HepG2 (cell line): ENCODE results near the gene GLOD4. TPM values are rescaled to one million over a fixed set of nuclear protein-coding genes. Genes with fewer than 3 reads are reported as not detected.

ENCODE experiments used
- ATAC-seq: fragments of 200-7000 bp; cut with Tn5 transposase; 3 replicates; pipeline ENCODE4 v1.9.1; 2020; ENCODE audit warnings: mild to moderate bottlenecking, moderate library complexity
- BruUV-seq: library from RNA; stranded (reverse); fragments of 400-500 nt; replicated peaks from 2 replicates; lab custom pipeline; 2021; lab: Mats Ljungman, UMichigan
- CTCF ChIA-PET: fragments of 300-600 bp; formaldehyde crosslinking; extraction: SDS; loops from one replicate; lab custom pipeline; 2021; ENCODE audit warnings: low total read pairs, inconsistent platforms, low intra/inter-chr PET ratio; lab: Yijun Ruan, JAX
- POLR2A ChIA-PET: fragments of 350-600 bp; sonication (Branson Sonifier 250); formaldehyde crosslinking; loops from one replicate; lab custom pipeline; 2020; ENCODE audit warnings: antibody characterized with exemption, inconsistent platforms; lab: Yijun Ruan, JAX
- DNase-seq: peaks from one replicate; pipeline ENCODE4 v3.0.0-alpha.2; 2015; ENCODE audit warnings: low spot score
- FAIRE-seq: peaks from 3 replicates; lab custom pipeline; 2011; peaks lifted over from hg19 to GRCh38; lab: Jason Lieb, UNC
- H2AFZ ChIP-seq: one replicate; pipeline ENCODE4 v1.6.1; 2011; ENCODE audit warnings: low read length, inconsistent platforms
- H3K27ac ChIP-seq: fragments of 300-600 bp; 3 replicates; pipeline ENCODE4 v1.8.0; 2011; ENCODE audit warnings: mixed run types, mild to moderate bottlenecking, mixed read lengths, low read length, inconsistent platforms; ENCODE audit not compliant: insufficient read depth; ENCODE audit errors: extremely low read length
- H3K27me3 ChIP-seq, 2 experiments: fragments of 200-600 bp in 1 of 2; 2 replicates in 1 of 2; 3 replicates in 1 of 2; pipeline versions ENCODE4 v1.6.0 to v1.8.0; 2011; ENCODE audit warnings: low read length in 2 of 2, mild to moderate bottlenecking in 2 of 2, moderate library complexity in 2 of 2, inconsistent platforms in 1 of 2; ENCODE audit not compliant: insufficient read depth in 2 of 2, control insufficient read depth in 1 of 2
- H3K36me3 ChIP-seq, 2 experiments: fragments of 200-600 bp in 1 of 2; replicated peaks in 1 of 2; 2 replicates in 1 of 2; 3 replicates in 1 of 2; pipeline versions ENCODE4 v1.5.1 to v1.8.0; 2011; ENCODE audit warnings: low read length in 2 of 2, inconsistent platforms in 1 of 2; ENCODE audit not compliant: insufficient read depth in 2 of 2, control insufficient read depth in 1 of 2
- H3K4me1 ChIP-seq: 2 replicates; pipeline ENCODE4 v1.5.1; 2012; ENCODE audit warnings: low read length, inconsistent platforms; ENCODE audit not compliant: insufficient read depth
- H3K4me2 ChIP-seq: 2 replicates; pipeline ENCODE4 v1.6.0; 2011; ENCODE audit warnings: low read depth, low read length, inconsistent platforms
- H3K4me3 ChIP-seq, 3 experiments: fragments of 200-600 bp in 1 of 3; sonication (generic), shearing (Covaris generic) in 1 of 3; replicated peaks in 1 of 3; 2 replicates each; pipeline ENCODE4 v1.5.1; 2011 to 2016; ENCODE audit warnings: low read length in 3 of 3, inconsistent platforms in 2 of 3, low read depth in 2 of 3, mild to moderate bottlenecking in 2 of 3, control low read depth in 1 of 3, mixed read lengths in 1 of 3; ENCODE audit not compliant: insufficient read depth in 1 of 3
- H3K79me2 ChIP-seq: one replicate; pipeline ENCODE4 v1.6.1; 2011; ENCODE audit warnings: low read length, inconsistent platforms; ENCODE audit not compliant: insufficient read depth
- H3K9ac ChIP-seq: 2 replicates; pipeline ENCODE4 v1.6.0; 2011; ENCODE audit warnings: mild to moderate bottlenecking, low read depth, low read length, inconsistent platforms; ENCODE audit not compliant: insufficient read depth
- H3K9me3 ChIP-seq: 2 replicates; pipeline ENCODE4 v1.5.1; 2012; ENCODE audit warnings: mild to moderate bottlenecking, low read length
- H4K20me1 ChIP-seq: 2 replicates; pipeline ENCODE4 v1.6.0; 2011; ENCODE audit warnings: inconsistent platforms, mild to moderate bottlenecking, low read length, moderate library complexity; ENCODE audit not compliant: insufficient read depth
- CBX5 ChIP-seq: sonication (generic); formaldehyde crosslinking; IDR thresholded peaks from 2 replicates; pipeline ENCODE4 v1.4.0; 2020; ENCODE audit warnings: missing genetic modification reagents, borderline replicate concordance
- GATAD1 ChIP-seq: IDR thresholded peaks from 2 replicates; pipeline ENCODE4 v1.6.1; 2016; ENCODE audit warnings: missing genetic modification reagents, missing compliant biosample characterization
- HOXA3 ChIP-seq: sonication (generic); formaldehyde crosslinking; IDR thresholded peaks from 2 replicates; pipeline ENCODE4 v1.5.0; 2020; ENCODE audit warnings: missing genetic modification reagents
- IKZF1 ChIP-seq: fragments of 450-650 bp; IDR thresholded peaks from 2 replicates; pipeline ENCODE4 v1.7.1; 2016
- MZF1 ChIP-seq: sonication (generic); formaldehyde crosslinking; IDR thresholded peaks from 2 replicates; pipeline ENCODE4 v1.8.1; 2023; ENCODE audit warnings: mild to moderate bottlenecking, missing genetic modification reagents, borderline replicate concordance
- PAF1 ChIP-seq: IDR thresholded peaks from 2 replicates; pipeline ENCODE4 v1.6.1; 2016; ENCODE audit warnings: missing genetic modification reagents, missing compliant biosample characterization
- PHF8 ChIP-seq: sonication (generic); formaldehyde crosslinking; IDR thresholded peaks from 2 replicates; pipeline ENCODE4 v1.5.0; 2020; ENCODE audit warnings: missing genetic modification reagents
- SRSF1 ChIP-seq: fragments of 200-400 bp; formaldehyde crosslinking; optimal IDR thresholded peaks from 2 replicates; pipeline ENCODE3; 2017; ENCODE audit warnings: mild to moderate bottlenecking, low read depth, low read length, moderate library complexity
- ZFX ChIP-seq: sonication (generic); formaldehyde crosslinking; IDR thresholded peaks from 2 replicates; pipeline ENCODE4 v1.4.0; 2020; ENCODE audit warnings: mild to moderate bottlenecking, low read depth, missing genetic modification reagents, moderate library complexity
- ZNF180 ChIP-seq: sonication (generic); formaldehyde crosslinking; IDR thresholded peaks from 2 replicates; pipeline ENCODE4 v1.4.0; 2020; ENCODE audit warnings: low read depth, missing genetic modification reagents, borderline replicate concordance
- ZNF230 ChIP-seq: sonication (generic); formaldehyde crosslinking; IDR thresholded peaks from 2 replicates; pipeline ENCODE4 v1.4.0; 2020; ENCODE audit warnings: mild to moderate bottlenecking, missing genetic modification reagents
- ZNF432 ChIP-seq: sonication (generic); formaldehyde crosslinking; IDR thresholded peaks from 2 replicates; pipeline ENCODE4 v1.5.0; 2020; ENCODE audit warnings: missing genetic modification reagents, mild to moderate bottlenecking, borderline replicate concordance
- ZNF709 ChIP-seq: sonication (generic); formaldehyde crosslinking; IDR thresholded peaks from 2 replicates; pipeline ENCODE4 v1.5.0; 2020; ENCODE audit warnings: mild to moderate bottlenecking, missing genetic modification reagents
- ZNF782 ChIP-seq: sonication (generic); formaldehyde crosslinking; IDR thresholded peaks from 2 replicates; pipeline ENCODE4 v1.4.0; 2020; ENCODE audit warnings: missing genetic modification reagents, mild to moderate bottlenecking, borderline replicate concordance
- ZNF839 ChIP-seq: sonication (generic); formaldehyde crosslinking; IDR thresholded peaks from 2 replicates; pipeline ENCODE4 v1.4.0; 2020; ENCODE audit warnings: missing genetic modification reagents, mild to moderate bottlenecking, borderline replicate concordance
- WGBS: methylation state at CpG from one replicate; pipeline ENCODE4 v1.1.6; 2017; ENCODE audit warnings: low lambda C conversion rate; 5-methylcytosine and 5-hydroxymethylcytosine counted together
- in situ Hi-C: cut with HindIII; loops from 2 replicates; pipeline ENCODE4 v1.10.0; 2017; ENCODE audit warnings: low pct_unique_long_range_greater_than_20kb; ENCODE audit not compliant: extremely low pct_ligation_motif_present
- intact Hi-C: fragments of 100-400 bp; cut with micrococcal nuclease; formaldehyde crosslinking; loops from one replicate; pipeline ENCODE4 v1.10.0; 2022; ENCODE audit not compliant: unreplicated experiment
- polyA plus RNA-seq, 8 experiments: library from polyadenylated mRNA; depleted of rRNA in 3 of 8; stranded (reverse) in 7 of 8; unstranded in 1 of 8; fragments of >200 nt; fragmentation: Illumina TruSeq in 4 of 8; extraction: Trizol in 4 of 8; gene quantifications; 2 replicates each; pipeline versions ENCODE4 v1.2.1 to v1.2.3, GENCODE V29; 2011 to 2016; ENCODE audit warnings: low read depth in 4 of 8, missing spikeins in 1 of 8, mixed read lengths in 1 of 8; ENCODE audit not compliant: insufficient read depth in 1 of 8
- total RNA-seq, 5 experiments: library from RNA; depleted of rRNA; stranded (reverse); fragments of >200 nt; fragmentation: Illumina TruSeq; extraction: Trizol; gene quantifications; 2 replicates each; pipeline ENCODE4 v1.2.3, GENCODE V29; 2016; ENCODE audit warnings: low read depth in 1 of 5
- TF ChIP-seq, protein P1 (sequence below): sonication (generic); formaldehyde crosslinking; IDR thresholded peaks from 2 replicates; pipeline ENCODE4 v1.5.1; 2020; ENCODE audit warnings: mild to moderate bottlenecking, missing genetic modification reagents, borderline replicate concordance
- TF ChIP-seq, protein P2 (sequence below): sonication (generic); formaldehyde crosslinking; IDR thresholded peaks from 2 replicates; pipeline ENCODE4 v1.5.1; 2020; ENCODE audit warnings: missing genetic modification reagents, mild to moderate bottlenecking, borderline replicate concordance
- TF ChIP-seq, protein P3 (sequence below): sonication (generic); formaldehyde crosslinking; IDR thresholded peaks from 2 replicates; pipeline ENCODE4 v1.4.0; 2020; ENCODE audit warnings: missing genetic modification reagents
- TF ChIP-seq, protein P4 (sequence below): sonication (generic); formaldehyde crosslinking; IDR thresholded peaks from 2 replicates; pipeline ENCODE4 v1.9.0; 2021; ENCODE audit warnings: missing genetic modification reagents, mild to moderate bottlenecking, borderline replicate concordance
- TF ChIP-seq, protein P5 (sequence below): sonication (generic); formaldehyde crosslinking; IDR thresholded peaks from 2 replicates; pipeline ENCODE4 v1.4.0; 2020; ENCODE audit warnings: missing genetic modification reagents

GLOD4 gene
- total and polyA plus RNA-seq, 2 of the 13 experiments (the other 11 are each of a cell fraction or from before 2014, with no cell fraction given): 53.7 to 87.8 TPM

DNA sequence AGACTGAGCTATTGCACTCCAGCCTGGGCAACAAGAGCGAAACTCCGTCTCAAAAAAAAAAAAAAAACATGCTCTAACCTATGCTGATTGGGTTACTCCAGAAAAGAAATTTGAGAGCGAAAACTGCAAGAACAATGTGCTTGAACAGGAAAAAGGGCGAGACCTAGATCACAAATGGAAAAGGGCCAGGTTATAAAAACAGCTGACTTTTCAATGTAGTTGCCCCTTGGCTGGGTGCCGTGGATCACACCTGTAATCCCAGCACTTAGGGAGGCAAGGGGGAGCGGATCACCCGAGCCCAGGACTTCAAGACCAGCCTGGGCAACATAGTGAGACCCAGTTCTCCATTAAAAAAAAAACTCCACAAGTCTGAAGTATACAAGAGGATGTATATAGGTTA is 48.9 kb upstream of the GLOD4 start:
- in situ Hi-C loops: no loop called here
- WGBS: 95% methylated on average over 7 of the region's 7 CpGs
- Histone ChIP-seq H3K79me2 (no peaks in the 10 kb centered on the region), H3K36me3 (no peaks in the 10 kb centered on the region; a peak in 1 of 5 replicates), H3K27ac (no peak overlapping the region), H3K9me3 (no peaks in the 10 kb centered on the region), H3K4me1 (no peaks in the 10 kb centered on the region), H3K27me3 (no peaks in the 10 kb centered on the region), H3K4me3 (no peak overlapping the region), H3K9ac (no peak overlapping the region), H3K4me2 (no peak overlapping the region), H2AFZ (no peak overlapping the region)
- ChIA-PET POLR2A (no interaction called here), CTCF (no interaction called here)
- DNase-seq (no peak), FAIRE-seq (no peak), ATAC-seq (no peak)
- intact Hi-C loops: no loop called here
- BruUV-seq: no TSS peak
- TF ChIP-seq PHF8 (CRISPR knock-in tag) (no peak), PAF1 (CRISPR knock-in tag) (no peak), CBX5 (CRISPR knock-in tag) (no peak), ZNF180 (CRISPR knock-in tag) (no peak), ZNF432 (CRISPR knock-in tag) (no peak), IKZF1 (no peak), GATAD1 (no peak), SRSF1 (no peak), MZF1 (CRISPR knock-in tag) (no peak), ZNF782 (CRISPR knock-in tag) (no peak), HOXA3 (no peak), ZFX (CRISPR knock-in tag) (no peak), ZNF839 (CRISPR knock-in tag) (no peak), ZNF230 (CRISPR knock-in tag) (no peak), ZNF709 (CRISPR knock-in tag) (no peak)
- TF ChIP-seq, protein P1, sequence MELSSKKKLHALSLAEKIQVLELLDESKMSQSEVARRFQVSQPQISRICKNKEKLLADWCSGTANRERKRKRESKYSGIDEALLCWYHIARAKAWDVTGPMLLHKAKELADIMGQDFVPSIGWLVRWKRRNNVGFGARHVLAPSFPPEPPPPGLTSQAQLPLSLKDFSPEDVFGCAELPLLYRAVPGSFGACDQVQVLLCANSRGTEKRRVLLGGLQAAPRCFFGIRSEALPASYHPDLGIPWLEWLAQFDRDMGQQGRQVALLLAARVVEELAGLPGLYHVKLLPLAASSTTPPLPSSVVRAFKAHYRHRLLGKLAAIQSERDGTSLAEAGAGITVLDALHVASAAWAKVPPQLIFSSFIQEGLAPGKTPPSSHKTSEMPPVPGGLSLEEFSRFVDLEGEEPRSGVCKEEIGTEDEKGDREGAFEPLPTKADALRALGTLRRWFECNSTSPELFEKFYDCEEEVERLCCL (CRISPR knock-in tag): no peak
- TF ChIP-seq, protein P2, sequence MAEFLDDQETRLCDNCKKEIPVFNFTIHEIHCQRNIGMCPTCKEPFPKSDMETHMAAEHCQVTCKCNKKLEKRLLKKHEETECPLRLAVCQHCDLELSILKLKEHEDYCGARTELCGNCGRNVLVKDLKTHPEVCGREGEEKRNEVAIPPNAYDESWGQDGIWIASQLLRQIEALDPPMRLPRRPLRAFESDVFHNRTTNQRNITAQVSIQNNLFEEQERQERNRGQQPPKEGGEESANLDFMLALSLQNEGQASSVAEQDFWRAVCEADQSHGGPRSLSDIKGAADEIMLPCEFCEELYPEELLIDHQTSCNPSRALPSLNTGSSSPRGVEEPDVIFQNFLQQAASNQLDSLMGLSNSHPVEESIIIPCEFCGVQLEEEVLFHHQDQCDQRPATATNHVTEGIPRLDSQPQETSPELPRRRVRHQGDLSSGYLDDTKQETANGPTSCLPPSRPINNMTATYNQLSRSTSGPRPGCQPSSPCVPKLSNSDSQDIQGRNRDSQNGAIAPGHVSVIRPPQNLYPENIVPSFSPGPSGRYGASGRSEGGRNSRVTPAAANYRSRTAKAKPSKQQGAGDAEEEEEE (CRISPR knock-in tag): no peak
- TF ChIP-seq, protein P3, sequence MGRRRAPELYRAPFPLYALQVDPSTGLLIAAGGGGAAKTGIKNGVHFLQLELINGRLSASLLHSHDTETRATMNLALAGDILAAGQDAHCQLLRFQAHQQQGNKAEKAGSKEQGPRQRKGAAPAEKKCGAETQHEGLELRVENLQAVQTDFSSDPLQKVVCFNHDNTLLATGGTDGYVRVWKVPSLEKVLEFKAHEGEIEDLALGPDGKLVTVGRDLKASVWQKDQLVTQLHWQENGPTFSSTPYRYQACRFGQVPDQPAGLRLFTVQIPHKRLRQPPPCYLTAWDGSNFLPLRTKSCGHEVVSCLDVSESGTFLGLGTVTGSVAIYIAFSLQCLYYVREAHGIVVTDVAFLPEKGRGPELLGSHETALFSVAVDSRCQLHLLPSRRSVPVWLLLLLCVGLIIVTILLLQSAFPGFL (CRISPR knock-in tag): no peak
- TF ChIP-seq, protein P4, sequence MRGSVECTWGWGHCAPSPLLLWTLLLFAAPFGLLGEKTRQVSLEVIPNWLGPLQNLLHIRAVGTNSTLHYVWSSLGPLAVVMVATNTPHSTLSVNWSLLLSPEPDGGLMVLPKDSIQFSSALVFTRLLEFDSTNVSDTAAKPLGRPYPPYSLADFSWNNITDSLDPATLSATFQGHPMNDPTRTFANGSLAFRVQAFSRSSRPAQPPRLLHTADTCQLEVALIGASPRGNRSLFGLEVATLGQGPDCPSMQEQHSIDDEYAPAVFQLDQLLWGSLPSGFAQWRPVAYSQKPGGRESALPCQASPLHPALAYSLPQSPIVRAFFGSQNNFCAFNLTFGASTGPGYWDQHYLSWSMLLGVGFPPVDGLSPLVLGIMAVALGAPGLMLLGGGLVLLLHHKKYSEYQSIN (CRISPR knock-in tag): no peak
- TF ChIP-seq, protein P5, sequence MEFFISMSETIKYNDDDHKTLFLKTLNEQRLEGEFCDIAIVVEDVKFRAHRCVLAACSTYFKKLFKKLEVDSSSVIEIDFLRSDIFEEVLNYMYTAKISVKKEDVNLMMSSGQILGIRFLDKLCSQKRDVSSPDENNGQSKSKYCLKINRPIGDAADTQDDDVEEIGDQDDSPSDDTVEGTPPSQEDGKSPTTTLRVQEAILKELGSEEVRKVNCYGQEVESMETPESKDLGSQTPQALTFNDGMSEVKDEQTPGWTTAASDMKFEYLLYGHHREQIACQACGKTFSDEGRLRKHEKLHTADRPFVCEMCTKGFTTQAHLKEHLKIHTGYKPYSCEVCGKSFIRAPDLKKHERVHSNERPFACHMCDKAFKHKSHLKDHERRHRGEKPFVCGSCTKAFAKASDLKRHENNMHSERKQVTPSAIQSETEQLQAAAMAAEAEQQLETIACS: no peak
- TF ChIP-seq, all 625 proteins: peak for 0
- no peaks in the 10 kb centered on the region for H4K20me1 ChIP-seq
